ENCODE results near the gene B3GALNT2.
A peak's percentile ranks its signal among the peaks of the same experiment; 100 is the strongest.
"Not testable (repeated sequence)": the region's sequence is repeated elsewhere in the genome, so short reads cannot be mapped to it uniquely, and the experiment has no call there.

Gene B3GALNT2

GRCh38 chr1:235504122-235504493 is at the start of gene B3GALNT2:
TSS of gene B3GALNT2 (minus strand) at chr1:235504452. CDS start at chr1:235504252, 200 bp downstream.
- no peak for DNase-seq (ENCODE audit: low read depth in 3 of 3)

- no peak for DNase-seq (ENCODE audit: low read depth in 3 of 3)
Measured at GRCh38 chr1:235553112-235553551, 48.9 kb upstream of the B3GALNT2 start.

DNA sequence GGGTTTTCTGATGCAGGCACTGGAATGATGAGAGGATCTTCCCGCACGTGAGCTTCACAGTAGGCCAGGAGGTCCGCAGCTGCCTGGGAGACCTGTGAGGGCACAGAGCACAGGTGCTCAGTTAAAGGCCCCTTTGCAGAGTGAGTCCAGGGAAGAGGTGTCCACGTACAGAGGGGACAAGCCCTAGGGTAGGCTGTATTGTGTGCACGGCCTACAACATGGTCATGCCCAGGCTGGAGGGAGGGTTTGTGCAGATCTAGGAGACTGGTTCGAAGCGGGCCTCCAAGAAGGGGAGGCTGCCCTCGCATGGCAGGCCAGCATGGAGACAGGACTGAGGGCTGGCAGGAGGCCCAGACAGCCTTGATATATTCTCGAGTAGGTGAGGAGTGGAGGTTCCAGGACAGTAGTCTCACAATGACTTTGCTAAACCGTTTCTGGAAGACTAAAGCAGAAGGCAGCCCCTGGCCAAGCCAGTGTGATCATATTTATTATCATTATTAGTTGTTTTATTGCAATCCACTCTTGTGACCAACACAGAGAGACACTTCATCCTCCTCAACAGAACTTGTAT is 48.0 kb upstream of the B3GALNT2 start:
- no peak for DNase-seq (ENCODE audit: low read depth in 3 of 3)

- no peak for DNase-seq (ENCODE audit: low read depth in 3 of 3)
Measured at GRCh38 chr1:235549351-235550139, 45.3 kb upstream of the B3GALNT2 start.

DNA sequence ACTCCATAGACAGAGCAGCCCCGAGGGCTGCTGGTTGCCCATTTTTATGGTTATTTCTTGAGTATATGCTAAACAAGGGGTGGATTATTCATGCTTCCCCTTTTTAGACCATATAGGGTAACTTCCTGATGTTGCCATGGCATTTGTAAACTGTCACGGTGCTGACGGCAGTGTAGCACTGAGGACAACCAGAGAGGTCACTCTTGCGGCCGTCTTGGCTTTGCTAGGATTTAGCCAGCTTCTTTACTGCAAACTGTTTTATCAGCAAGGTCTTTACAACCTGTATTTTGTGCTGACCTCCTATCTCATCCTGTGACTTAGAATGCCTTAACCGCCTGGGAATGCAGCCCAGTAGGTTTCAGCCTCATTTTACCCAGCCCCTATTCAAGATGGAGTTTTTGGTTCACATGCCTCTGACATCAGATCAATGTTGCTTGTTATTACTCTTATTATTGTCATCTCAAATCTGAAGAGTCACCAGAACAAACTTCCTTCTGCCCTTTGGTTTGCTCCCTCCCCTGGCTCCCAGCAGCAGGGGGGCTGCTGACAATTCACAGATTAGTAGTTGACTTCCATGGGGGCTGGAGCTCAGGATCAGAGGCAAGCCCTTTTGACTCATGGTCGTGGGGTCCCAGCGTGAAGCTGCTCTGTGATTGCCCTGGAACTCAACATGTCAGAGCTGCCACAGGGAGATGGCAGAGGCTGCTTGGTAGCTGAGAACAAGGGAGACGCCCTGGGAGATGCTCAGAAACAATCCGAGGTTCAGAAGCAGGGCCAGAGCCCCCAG is 42.3 kb upstream of the B3GALNT2 start:
- not testable (repeated sequence) for DNase-seq (ENCODE audit: low read depth in 3 of 3)

DNA sequence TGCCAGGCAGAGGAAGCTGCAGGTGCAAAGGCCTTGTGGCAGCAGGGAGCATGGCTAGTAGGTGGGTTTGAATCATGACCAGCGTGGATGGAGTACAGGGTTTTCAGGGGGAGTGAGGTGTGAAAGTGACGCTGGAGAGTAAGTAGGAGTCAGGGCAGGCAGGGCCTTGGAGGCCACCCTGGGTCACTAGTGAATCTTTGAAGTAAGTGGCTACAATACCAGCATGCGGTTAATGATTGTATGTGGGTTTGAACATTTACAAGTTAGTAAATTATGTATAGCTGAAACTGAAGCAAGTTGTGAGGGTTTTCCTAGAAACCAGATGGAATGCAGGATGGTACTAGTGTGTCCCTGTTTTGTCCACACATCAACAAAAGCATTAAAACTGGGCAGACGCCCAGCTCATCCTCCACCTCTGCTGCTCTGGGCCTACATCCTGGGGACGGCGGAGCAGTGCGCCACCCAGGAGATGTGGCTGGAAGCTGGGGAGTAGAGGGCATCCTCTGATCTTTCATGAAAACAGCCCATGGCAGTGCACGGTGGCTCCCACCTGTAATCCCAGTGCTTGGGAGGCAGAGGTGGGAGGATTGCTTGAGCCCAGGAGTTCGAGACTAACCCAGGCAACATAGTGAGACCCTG is 41.2 kb upstream of the B3GALNT2 start:
- no peak for DNase-seq (ENCODE audit: low read depth in 3 of 3)

- not testable (repeated sequence) for DNase-seq (ENCODE audit: low read depth in 3 of 3)
Measured at GRCh38 chr1:235542845-235543244, 38.6 kb upstream of the B3GALNT2 start.

- no peak for DNase-seq (ENCODE audit: low read depth in 3 of 3)
Measured at GRCh38 chr1:235533476-235534168, 29.4 kb upstream of the B3GALNT2 start.

- no peak for DNase-seq (ENCODE audit: low read depth in 3 of 3)
Measured at GRCh38 chr1:235532360-235532759, 28.1 kb upstream of the B3GALNT2 start.

DNA sequence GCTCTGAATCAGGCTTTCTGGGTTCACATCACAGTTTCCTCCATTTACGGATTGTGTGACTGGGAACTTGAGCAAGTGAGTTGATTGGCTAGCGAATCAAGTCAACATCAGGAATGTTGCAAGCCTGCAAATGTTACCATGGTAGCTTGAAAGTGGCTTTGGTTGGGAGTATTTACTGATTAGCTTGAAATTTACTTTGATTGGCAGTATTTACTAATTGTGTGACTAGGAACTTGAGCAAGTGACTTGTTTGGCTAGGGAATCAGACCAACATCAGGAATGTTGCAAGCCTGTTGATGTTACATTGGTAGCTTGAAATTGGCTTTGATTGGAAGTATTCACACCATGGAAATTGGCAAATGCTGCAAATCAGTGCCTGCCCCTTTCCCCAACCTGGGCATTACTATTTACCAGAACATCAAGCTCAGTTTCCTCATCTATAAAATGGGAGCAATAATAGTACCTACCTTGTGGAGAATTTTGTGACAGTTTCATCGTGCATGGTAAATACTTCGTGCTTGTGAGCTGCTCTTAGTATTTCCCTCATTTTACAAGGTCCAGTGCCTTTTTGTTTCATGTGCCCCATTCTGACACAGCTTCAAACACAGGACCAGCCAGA is 23.1 kb upstream of the B3GALNT2 start:
- no peak for DNase-seq (ENCODE audit: low read depth in 3 of 3)

DNA sequence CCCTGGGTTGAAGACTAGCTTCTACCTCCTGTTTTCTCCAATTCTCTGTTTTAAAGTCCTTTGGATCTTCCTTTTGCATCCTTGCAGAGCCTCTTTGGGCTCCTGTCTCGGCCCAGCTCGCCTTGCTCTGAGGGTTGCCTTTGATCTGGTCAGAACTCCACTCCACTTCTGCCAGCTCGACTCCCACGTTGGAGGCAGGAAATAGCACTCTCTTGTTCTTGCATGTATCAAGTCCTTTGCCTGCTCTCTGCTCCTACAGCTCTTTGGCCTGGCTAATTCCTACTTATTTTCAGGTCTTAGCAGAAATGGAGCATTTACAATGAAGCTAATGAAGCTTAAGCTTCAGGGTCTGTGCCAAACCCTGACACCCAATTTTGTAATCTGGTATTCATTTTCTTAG is 21.1 kb upstream of the B3GALNT2 start:
- DNase-seq (ENCODE audit: low read depth in 3 of 3), result no peak

- no peak for DNase-seq (ENCODE audit: low read depth in 3 of 3)
Measured at GRCh38 chr1:235516862-235517446, 12.7 kb upstream of the B3GALNT2 start.

- DNase-seq (ENCODE audit: low read depth in 3 of 3), result no peak
Measured at GRCh38 chr1:235515844-235516512, 11.7 kb upstream of the B3GALNT2 start.

- DNase-seq (ENCODE audit: low read depth in 3 of 3), result peak in 2 of 3 experiments; percentile 16 to 45
Measured at GRCh38 chr1:235513495-235514366, 9.5 kb upstream of the B3GALNT2 start.

- no peak for DNase-seq (ENCODE audit: low read depth in 3 of 3)
Measured at GRCh38 chr1:235511470-235512240, 7.4 kb upstream of the B3GALNT2 start.

DNA sequence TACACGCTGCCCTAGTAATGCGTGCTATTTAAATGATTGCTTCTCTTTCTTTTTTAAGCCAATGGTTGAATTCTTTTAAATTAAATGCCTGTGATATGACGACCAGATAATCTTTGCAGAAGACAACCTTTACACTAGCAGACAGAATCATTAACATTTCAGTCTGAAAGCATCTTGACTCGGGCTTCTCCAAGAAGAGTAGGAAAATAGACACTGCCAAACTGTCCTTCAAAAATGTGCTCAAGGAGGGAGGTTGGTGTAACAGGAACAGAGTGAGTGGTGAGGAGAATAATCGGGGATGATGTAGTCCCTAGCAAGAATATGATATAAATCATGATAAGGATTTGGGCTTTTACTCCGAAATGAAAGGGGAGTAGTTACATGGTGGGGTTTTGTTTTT is 6.6 kb upstream of the B3GALNT2 start:
- DNase-seq (ENCODE audit: low read depth in 3 of 3), result no peak

GRCh38 chr1:235507623-235508022 is 3.4 kb upstream of the B3GALNT2 start:
- DNase-seq (ENCODE audit: low read depth in 3 of 3), result no peak

DNA sequence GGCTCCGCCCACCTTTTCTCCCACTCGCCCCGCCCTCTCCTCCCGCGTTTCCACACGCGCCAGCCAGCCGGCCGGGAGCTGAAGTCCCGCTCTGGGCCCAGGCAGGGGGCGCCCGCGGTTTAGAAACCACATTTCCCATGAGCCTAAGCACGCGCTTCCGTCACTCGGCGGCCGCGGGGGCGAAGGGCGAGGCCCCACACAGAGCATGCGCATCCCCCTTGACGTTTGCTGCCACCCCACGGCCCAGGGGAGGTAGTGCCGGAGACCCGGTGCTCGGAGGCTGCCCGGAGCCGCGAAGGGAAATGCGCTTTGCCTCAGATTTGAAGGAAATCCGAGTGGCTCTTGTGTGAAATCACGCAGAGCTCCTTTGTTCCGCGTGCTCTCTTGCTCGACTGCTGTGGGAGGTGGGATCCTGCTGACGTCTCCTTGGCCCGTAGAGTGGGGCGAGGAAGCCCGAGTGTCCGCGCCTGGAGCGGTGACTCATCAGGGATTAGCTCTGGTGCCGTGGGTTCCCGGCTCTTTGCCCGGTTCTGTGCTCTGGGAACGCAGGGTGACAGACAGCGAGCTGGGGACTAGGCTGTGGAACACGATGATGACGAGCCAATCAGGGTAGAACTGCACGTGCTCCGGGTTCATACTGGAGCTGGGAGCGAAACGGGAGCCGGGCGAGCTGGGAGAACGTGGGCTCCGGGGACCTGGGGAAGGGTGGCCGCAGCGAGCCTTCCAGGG is 406 bp upstream of the B3GALNT2 start:
- peak; percentile 97 to 99 (median 99) for DNase-seq (ENCODE audit: low read depth in 3 of 3)

Measured in stimulated activated CD4-positive, alpha-beta T cell treated with anti-CD3 and anti-CD28 coated beads, TNF-alpha, amount 100 ng/mL, for 24 hours (primary cell).